Cardiac septum (tissue), 1 donor: ENCODE measurements around the gene NCOA7. TPM values are rescaled to one million over a fixed set of nuclear protein-coding genes. Genes with fewer than 3 reads are reported as not detected.

Experiments
- DNase-seq: peaks from one replicate; pipeline ENCODE4 v3.0.0-alpha.2; 2020; ENCODE audit warnings: low spot score
- intact Hi-C: fragments of 100-400 bp; cut with DNase I; formaldehyde crosslinking; loops from one replicate; pipeline ENCODE4 v1.14.0; 2022
- long read RNA-seq: library from polyadenylated mRNA; unstranded; transcript quantifications from one replicate; pipeline ENCODE4 v2.0.0, GENCODE V29; 2021
- total RNA-seq: library from RNA; stranded (reverse); fragmentation: NEBNext Ultra II Directional; extraction: Animal tissue kit (Norgen Biotek cat#: 25700); gene quantifications from one replicate; pipeline ENCODE4 v1.2.1, GENCODE V29; 2021
- donor health status: DM: no; HTN: no; CAD: no.

Gene NCOA7
- total RNA-seq, result 10.3 TPM
- long read RNA-seq, full-length matches to known transcripts, result 2 of 7 reads
- long read RNA-seq, partial matches to known transcripts, result 2 of 7 reads
- long read RNA-seq, other reads (novel, unspliced or antisense), result 3 of 7 reads

GRCh38 chr6:125790358-125791150 lies at the start of gene NCOA7:
NCOA7 (plus strand) TSS chr6:125790960; CDS start chr6:125815355, 24,395 bp downstream.
- intact Hi-C loops, result loop anchor here (5.0 kb wide), 3 partner anchors 47 to 167 kb away; partner anchors contain the start of gene HINT3
- peak; percentile 94 for DNase-seq

GRCh38 chr6:125741336-125741735 lies 49.4 kb upstream of the NCOA7 start:
- intact Hi-C loops, result no loop called here
- DNase-seq, result no peak

GRCh38 chr6:125742024-125742423 lies 48.7 kb upstream of the NCOA7 start:
- no peak for DNase-seq
- intact Hi-C loops, result no loop called here

- intact Hi-C loops, result no loop called here
- no peak for DNase-seq
Observed at GRCh38 chr6:125742464-125743120, 48.2 kb upstream of the NCOA7 start.

- no peak for DNase-seq
- intact Hi-C loops, result no loop called here
Observed at GRCh38 chr6:125743604-125744003, 47.2 kb upstream of the NCOA7 start.

- DNase-seq, result no peak
- intact Hi-C loops, result loop anchor here (5.0 kb wide), 2 partner anchors 158 to 383 kb away; no protein-coding TSS in a partner anchor
Observed at GRCh38 chr6:125745281-125746018, 45.3 kb upstream of the NCOA7 start.

GRCh38 chr6:125746019-125746414 lies 44.7 kb upstream of the NCOA7 start:
- intact Hi-C loops, result loop anchor here (5.0 kb wide), 2 partner anchors 159 to 384 kb away; no protein-coding TSS in a partner anchor
- no peak for DNase-seq

- intact Hi-C loops, result loop anchor here (5.0 kb wide), 2 partner anchors 160 to 385 kb away; no protein-coding TSS in a partner anchor
- DNase-seq, result no peak
Observed at GRCh38 chr6:125746731-125747588, 43.8 kb upstream of the NCOA7 start.

- DNase-seq, result no peak
- intact Hi-C loops, result loop anchor here (5.0 kb wide), 2 partner anchors 160 to 385 kb away; no protein-coding TSS in a partner anchor
Observed at GRCh38 chr6:125747589-125748405, 43.0 kb upstream of the NCOA7 start.

- intact Hi-C loops, result loop anchor here (5.0 kb wide), 2 partner anchors 161 to 386 kb away; no protein-coding TSS in a partner anchor
Observed at GRCh38 chr6:125748406-125749172, 42.2 kb upstream of the NCOA7 start.

GRCh38 chr6:125749173-125749864 lies 41.4 kb upstream of the NCOA7 start, which contains the start of gene HEY2:
HEY2 (plus strand) TSS chr6:125749632; CDS start chr6:125749777, 145 bp downstream.
- DNase-seq, result peak; percentile 97
- intact Hi-C loops, result loop anchor here (5.0 kb wide), 2 partner anchors 162 to 387 kb away; no protein-coding TSS in a partner anchor

More at GRCh38 chr6:125748406-125749172, 42.2 kb upstream of the NCOA7 start:
- no peak for DNase-seq

GRCh38 chr6:125749865-125750691 lies 40.7 kb upstream of the NCOA7 start:
- no peak for DNase-seq
- intact Hi-C loops, result loop anchor here (5.0 kb wide), 2 partner anchors 163 to 388 kb away; no protein-coding TSS in a partner anchor

- intact Hi-C loops, result no loop called here
Observed at GRCh38 chr6:125750692-125751333, 39.9 kb upstream of the NCOA7 start.

GRCh38 chr6:125751334-125751916 lies 39.3 kb upstream of the NCOA7 start:
- intact Hi-C loops, result no loop called here
- DNase-seq, result no peak

More at GRCh38 chr6:125750692-125751333, 39.9 kb upstream of the NCOA7 start:
- no peak for DNase-seq
